Panc1 (cell line): ENCODE results near the gene CCDC71.

Source experiments
- CTCF ChIP-seq: fragments of 450-650 bp; IDR thresholded peaks from 2 replicates; pipeline ENCODE4 v1.5.1; 2017; ENCODE audit warnings: mild to moderate bottlenecking
- POLR2AphosphoS5 ChIP-seq: IDR thresholded peaks from 2 replicates; pipeline ENCODE4 v1.6.1; 2012; ENCODE audit warnings: mild to moderate bottlenecking, low read depth, low read length, moderate library complexity
- REST ChIP-seq, 2 experiments: IDR thresholded peaks; 2 replicates each; pipeline ENCODE4 v1.6.1; 2011 to 2012; ENCODE audit warnings: low read depth in 2 of 2, control low read depth in 1 of 2, low read length in 1 of 2, mild to moderate bottlenecking in 1 of 2, moderate library complexity in 1 of 2; ENCODE audit not compliant: insufficient read depth in 1 of 2
- SIN3A ChIP-seq: IDR thresholded peaks from 2 replicates; pipeline ENCODE4 v1.6.1; 2012; ENCODE audit warnings: low read depth, mild to moderate bottlenecking, low read length, moderate library complexity, borderline replicate concordance; ENCODE audit not compliant: insufficient read depth

GRCh38 chr3:49191741-49192140 lies 25.6 kb upstream of the CCDC71 start:
- TF ChIP-seq CTCF = no peak
- no peak for TF ChIP-seq REST (IDR thresholded peaks at IDR 0.05; ENCODE audit: insufficient read depth in 1 of 2, low read depth in 2 of 2, low read length in 1 of 2)
- no peak for TF ChIP-seq POLR2AphosphoS5
- no peak for TF ChIP-seq SIN3A
